DMS 273 (cell line): ENCODE measurements around the gene SUFU.

Experiments
- DNase-seq: peaks from one replicate; lab custom pipeline; 2025; ENCODE audit not compliant: unreplicated experiment; lab: John Stamatoyannopoulos, UW

SUFU gene

DNA sequence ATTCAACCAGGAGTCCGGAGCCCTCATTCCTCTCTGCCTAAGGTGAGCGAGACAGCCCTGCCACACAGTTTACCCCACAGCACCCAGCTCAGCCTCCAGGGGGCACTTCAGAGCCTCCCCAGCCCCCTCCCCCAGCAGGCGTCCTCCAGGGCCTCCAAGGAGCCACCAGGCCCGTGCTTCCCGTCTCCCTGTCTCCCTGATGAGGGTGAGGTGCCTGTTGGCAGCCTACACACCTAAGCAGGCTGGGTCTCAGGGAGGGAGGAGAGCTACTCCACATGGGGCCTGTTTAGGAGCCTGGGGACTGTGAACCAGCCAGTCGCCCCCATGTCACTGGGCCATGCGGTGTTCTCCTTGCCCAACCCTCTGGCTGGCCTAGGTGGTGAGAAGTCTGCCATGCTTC is 111.6 kb downstream of the SUFU start:
- DNase-seq, result peak; percentile 47

GRCh38 chr10:102616066-102616770 is 112.4 kb downstream of the SUFU start:
- no peak for DNase-seq

- no peak for DNase-seq
Measured at GRCh38 chr10:102617041-102617440, 113.3 kb downstream of the SUFU start.

- DNase-seq, result no peak
Measured at GRCh38 chr10:102617816-102618215, 114.0 kb downstream of the SUFU start.

GRCh38 chr10:102619281-102619981 is 115.7 kb downstream of the SUFU start:
- DNase-seq, result no peak

GRCh38 chr10:102620138-102620590 is 116.4 kb downstream of the SUFU start:
- no peak for DNase-seq

DNA sequence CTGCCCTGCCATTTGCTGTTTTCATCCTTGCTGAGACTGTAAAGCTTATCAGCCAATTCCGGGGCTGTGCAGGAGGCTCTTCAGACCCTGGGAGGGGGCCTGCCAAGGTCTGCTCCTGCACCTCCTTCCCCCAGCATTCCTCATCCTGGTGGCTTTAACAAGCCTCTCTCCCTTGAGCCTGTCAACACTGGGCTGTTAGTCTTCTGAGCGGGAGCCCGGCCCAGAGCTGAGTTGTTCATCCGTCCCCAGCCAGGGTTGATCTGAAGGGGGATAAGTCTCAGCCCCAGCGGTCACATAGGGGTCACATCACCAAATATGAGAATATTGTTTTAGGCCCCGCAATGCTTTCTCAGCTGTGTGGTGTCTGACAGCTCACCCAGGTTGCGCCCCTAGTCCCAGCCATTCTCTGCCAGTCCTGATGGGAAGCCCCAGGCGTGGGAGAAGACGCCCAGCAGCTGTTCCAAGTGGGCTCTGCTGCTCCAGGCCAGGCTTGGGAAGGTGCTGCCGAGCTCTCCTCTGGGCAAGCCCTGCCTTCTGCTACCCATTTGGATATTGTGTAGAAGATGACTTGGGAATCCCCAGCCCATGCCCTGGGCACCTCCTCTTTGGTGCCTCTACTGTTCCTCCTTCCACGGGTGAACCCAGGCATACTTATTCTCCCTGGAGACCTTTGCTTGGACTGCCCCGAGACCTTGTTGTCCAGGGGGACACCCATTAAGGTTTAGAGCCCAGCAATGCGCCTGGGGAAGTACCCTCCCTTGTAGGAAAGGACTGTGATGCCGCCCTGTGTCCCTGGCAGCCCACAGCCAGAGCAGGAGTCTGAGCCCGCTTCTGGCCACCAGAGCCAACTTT is 117.0 kb downstream of the SUFU start:
- no peak for DNase-seq

DNA sequence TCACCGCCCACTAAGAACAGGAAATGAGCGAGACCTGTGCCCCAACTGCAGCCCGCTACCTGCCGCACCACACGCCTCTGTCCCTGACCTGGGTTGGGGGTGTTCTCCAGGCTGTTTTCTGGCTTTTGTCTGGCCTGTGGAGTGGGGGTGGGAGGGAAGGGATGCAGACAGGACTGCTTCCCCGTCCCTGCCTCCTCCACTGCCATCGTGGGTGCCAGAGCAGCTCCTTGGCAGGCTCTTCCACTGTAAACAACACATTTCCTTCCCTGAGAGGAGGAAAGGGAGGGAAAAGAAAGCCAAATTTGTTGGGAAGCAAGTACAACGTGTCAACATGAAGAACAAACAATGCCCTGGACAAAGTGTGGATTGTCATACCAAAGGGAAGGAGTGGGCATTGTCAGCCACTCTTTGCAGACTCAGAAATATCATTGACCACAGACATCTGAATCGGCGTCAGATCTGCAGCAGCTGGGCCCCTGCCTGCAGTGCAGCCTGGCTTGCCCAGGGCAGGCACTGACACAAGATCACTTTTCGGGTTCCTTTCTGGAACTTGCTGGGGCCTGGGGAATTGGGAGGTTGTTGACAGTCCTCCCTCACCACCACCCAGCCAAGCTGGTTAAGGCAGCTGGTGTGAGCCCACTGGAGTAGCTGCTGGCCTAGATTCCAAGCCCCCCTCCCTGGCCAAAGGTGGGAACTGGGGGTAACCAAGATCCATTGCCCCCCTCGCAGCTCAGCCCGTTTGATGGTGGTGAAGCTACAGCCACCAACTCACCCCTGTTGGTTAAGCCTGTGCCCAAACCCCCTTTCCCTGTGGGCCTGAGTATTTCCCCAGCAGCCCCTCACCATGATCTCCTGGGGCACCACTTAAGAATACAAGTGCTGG is 117.9 kb downstream of the SUFU start:
- DNase-seq, result no peak

GRCh38 chr10:102624094-102624493 is 120.3 kb downstream of the SUFU start:
- no peak for DNase-seq

DNA sequence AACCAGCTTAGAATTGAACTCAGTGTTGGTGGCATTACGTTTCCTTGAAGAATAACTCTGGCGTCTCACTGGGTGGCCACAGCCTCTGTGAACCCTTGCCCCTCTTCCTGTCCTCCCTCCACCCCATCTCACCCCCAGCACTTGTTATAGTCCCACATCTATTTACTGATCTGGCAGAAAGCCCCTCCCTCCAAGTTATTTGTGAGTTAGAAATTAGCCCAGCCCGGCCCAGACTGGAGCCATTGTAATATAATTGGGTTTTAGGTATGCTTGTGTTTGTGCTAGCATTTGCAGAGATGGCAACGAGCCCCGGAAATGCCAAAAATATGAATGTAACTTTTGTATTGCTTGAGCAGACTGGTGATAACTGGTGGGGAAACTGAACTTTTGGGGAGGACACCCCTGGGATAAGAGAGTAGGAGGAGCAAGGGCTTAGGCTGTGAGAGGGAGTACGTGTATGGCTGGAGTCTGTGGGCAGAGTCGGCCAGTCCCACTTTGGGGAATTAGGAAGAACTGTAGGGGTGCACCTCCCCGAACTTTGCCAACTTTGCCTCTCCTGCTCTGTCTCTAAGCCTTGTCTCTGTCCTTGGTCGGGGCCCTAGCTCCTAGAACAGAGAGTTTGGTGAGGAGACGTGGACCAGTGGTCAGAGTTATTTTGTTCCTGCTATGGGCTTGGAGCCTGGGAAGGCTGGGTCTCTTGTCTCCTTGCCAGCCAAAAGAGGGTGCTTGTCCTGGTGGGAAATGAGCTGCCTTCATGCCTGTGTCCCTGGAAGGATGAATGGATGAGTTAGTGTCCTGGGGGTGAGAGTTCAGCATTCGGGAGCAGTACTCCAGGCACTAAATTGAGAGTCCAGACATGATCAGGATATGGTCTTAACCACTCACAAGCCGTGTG is 121.2 kb downstream of the SUFU start:
- no peak for DNase-seq

DNA sequence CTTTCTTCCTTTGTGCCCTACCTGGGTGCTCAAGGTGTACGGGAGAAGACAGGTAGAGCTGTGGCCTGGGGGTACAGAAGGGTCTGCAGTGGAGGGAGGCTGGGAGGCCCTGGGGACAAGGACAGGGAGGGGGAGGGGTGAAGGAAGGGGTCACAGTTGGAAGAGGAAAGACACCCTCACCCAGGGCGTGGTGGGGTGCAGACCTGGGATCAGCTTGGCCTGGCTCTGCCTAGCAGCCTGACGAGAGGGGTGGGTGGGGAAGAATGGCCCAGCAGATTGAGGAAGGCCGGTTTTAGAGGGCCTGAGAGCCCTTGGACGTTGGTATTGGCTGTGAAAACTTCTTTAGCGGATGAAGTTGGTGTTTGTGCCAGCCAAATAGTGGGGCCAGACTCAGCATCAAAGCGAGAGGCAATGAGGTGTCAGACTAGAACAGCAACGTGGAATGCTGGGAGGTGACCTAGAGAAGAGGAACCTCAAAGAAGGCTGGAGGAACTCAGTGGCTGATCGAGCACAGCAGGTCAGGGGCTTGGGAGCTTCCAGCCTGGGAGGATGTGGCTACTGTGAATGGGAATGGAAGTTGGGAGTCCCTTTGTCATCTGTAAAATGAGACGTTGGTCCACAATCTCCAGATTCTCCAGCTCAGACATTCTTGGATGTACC is 122.4 kb downstream of the SUFU start:
- no peak for DNase-seq

- no peak for DNase-seq
Measured at GRCh38 chr10:102627291-102627735, 123.5 kb downstream of the SUFU start.

DNA sequence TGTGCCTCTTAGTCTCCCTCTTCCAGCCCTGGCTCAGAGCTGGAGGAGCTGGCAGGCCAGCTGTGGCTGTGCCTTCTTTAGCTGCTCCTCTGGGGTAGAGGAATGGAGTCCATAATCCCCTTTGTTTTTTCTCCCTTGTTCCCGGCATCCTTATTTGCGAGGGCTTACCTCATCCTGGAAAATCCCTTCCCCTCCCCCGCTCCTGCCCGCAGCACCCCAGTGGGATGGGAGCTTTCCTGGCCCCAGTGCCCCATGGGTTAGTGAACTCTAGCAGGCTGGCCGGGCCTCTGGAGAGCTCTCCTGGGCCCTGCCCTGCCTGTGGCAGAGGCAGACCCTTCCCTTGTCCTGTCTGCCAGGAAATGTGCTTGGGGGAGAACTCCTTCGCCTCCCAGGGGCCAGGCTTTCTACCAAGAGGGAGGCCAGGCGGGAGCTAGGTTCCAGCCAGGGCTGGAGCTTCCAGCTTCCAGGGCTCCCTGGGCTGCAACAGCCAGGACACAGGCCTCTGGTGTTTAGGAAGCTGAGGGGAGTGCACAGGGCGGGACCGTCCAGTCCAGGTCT is 124.0 kb downstream of the SUFU start:
- no peak for DNase-seq

DNA sequence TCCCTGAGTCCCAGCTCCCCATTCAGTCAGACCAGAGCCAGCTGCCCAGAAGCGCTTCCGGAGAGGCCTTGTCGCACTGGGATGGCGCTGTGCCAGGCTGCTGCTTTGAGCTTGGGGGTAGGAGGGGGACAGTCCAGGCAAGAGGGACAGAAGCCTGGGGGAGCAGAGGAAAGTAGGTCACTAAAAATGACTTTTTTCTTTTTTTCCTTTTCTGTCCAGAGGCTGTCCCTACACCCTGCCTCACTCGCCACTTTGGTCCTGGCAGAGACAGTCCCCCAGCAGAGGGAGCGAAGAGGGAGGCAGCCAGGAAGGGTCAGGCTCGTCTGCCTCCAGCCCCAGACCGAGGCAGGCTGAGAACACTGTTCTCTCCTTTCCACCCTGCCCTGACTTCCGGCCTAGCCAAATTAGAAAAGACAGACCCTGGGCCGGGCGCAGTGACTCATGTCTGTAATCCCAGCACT is 124.7 kb downstream of the SUFU start:
- DNase-seq, result no peak

DNA sequence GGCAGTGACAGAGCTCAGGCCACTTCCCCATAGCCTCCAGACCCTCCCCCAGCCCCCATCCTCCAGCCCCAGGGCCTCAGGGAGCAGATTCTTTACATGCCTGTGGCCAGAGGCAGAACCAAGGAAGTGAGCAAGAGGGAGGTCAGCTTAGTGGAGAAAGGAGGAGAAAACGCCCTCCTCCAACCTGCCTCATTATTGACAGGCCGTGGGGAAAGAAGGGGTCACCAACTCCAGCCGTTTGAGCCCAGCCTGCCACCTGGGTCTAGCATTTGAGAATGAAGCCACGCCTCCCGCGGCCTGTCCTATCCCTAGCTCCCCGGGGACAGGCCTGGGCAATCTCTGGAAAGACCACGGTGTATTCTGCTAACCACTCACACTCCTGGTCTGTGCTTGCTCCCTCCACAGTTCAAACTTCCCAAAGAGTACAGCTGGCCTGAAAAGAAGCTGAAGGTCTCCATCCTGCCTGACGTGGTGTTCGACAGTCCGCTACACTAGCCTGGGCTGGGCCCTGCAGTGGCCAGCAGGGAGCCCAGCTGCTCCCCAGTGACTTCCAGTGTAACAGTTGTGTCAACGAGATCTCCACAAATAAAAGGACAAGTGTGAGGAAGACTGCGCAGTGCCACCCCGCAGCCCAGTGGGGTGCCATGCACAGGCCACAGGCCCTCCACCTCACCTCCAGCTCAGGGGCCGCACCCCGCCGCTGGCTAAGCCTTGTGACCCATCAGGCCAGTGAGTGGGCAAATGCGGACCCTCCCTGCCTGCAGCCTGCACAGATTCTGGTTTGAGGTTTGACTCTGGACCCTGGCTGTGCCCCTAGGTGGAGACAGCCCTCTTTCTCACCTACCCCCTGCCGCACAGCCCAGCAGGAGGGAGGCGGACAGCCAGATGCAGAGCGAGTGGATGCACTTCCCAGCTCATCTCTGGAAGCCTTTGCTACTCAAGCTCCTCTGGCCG is 126.2 kb downstream of the SUFU start:
- no peak for DNase-seq

DNA sequence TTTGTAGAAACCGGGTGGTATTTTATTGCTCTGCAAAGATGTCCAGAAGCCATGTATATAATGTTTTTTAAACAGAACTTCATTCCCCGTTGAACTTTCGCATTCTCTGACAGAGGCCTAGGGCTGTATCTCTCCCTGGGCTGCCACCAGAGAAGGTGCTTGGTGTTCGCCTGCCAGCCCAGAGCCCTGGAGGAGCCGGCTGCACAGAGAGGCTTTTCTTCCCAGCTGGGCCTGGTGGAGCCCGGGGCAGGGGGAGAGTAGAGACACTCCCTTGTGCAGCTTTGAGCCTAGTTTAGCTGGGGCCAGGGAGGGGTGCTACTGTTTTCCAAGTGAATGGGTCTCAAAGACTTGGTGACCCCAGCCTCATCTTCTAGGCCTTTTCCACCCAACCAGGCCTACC is 126.9 kb downstream of the SUFU start:
- no peak for DNase-seq

- DNase-seq, result no peak
Measured at GRCh38 chr10:102631525-102632393, 128.0 kb downstream of the SUFU start.
